H9 (cell line): Measurements from ENCODE around the gene TMEM164. TPM values are rescaled to one million over a fixed set of nuclear protein-coding genes. Genes with fewer than 3 reads are reported as not detected.
A peak's percentile ranks its signal among the peaks of the same experiment; 100 is the strongest.

Experiments
- DNase-seq: peaks from one replicate; pipeline ENCODE4 v3.0.0-alpha.2; 2017
- H2AFZ ChIP-seq: one replicate; pipeline ENCODE4 v1.6.1; 2013; ENCODE audit warnings: mild to moderate bottlenecking, low read length, control low read depth, moderate library complexity
- H2AK5ac ChIP-seq: 2 replicates; pipeline ENCODE4 v1.6.1; 2013; ENCODE audit warnings: low read length, control low read depth, mixed read lengths; ENCODE audit not compliant: insufficient read length
- H2BK120ac ChIP-seq: one replicate; pipeline ENCODE4 v1.6.1; 2013; ENCODE audit warnings: low read depth, mild to moderate bottlenecking, low read length, control low read depth, inconsistent platforms; ENCODE audit not compliant: poor library complexity, severe bottlenecking
- H2BK12ac ChIP-seq: 2 replicates; pipeline ENCODE4 v1.6.1; 2013; ENCODE audit warnings: low read length, control low read depth, mixed read lengths, low read depth; ENCODE audit not compliant: insufficient read length
- H2BK15ac ChIP-seq: 2 replicates; pipeline ENCODE4 v1.6.1; 2013; ENCODE audit warnings: low read depth, low read length, control low read depth
- H2BK20ac ChIP-seq: one replicate; pipeline ENCODE4 v1.6.1; 2013; ENCODE audit warnings: low read depth, mild to moderate bottlenecking, low read length, control low read depth, inconsistent platforms; ENCODE audit not compliant: poor library complexity, severe bottlenecking
- H2BK5ac ChIP-seq: 2 replicates; pipeline ENCODE4 v1.6.1; 2013; ENCODE audit warnings: low read length, control low read depth, mixed read lengths; ENCODE audit not compliant: insufficient read length
- H3K14ac ChIP-seq: 2 replicates; pipeline ENCODE4 v1.6.1; 2013; ENCODE audit warnings: low read length, control low read depth; ENCODE audit not compliant: insufficient read depth
- H3K18ac ChIP-seq: 2 replicates; pipeline ENCODE4 v1.6.1; 2013; ENCODE audit warnings: low read depth, mild to moderate bottlenecking, mixed read lengths, low read length, control low read depth; ENCODE audit not compliant: insufficient read length
- H3K23ac ChIP-seq: 2 replicates; pipeline ENCODE4 v1.6.1; 2013; ENCODE audit warnings: low read length, control low read depth, mixed read lengths, low read depth; ENCODE audit not compliant: insufficient read length
- H3K23me2 ChIP-seq: 2 replicates; pipeline ENCODE4 v1.6.1; 2013; ENCODE audit warnings: low read depth, mild to moderate bottlenecking, mixed read lengths, low read length, control low read depth; ENCODE audit not compliant: insufficient read length, poor library complexity, severe bottlenecking
- H3K27ac ChIP-seq: 2 replicates; pipeline ENCODE4 v1.5.1; 2013; ENCODE audit warnings: low read length, control low read depth, mixed read lengths, low read depth; ENCODE audit not compliant: insufficient read length
- H3K27me3 ChIP-seq: 2 replicates; pipeline ENCODE4 v1.6.1; 2013; ENCODE audit warnings: low read length, control low read depth, inconsistent platforms; ENCODE audit not compliant: insufficient read depth
- H3K4ac ChIP-seq: 2 replicates; pipeline ENCODE4 v1.6.1; 2013; ENCODE audit warnings: low read depth, mild to moderate bottlenecking, control low read depth, inconsistent platforms, low read length, moderate library complexity
- H3K4me1 ChIP-seq: 2 replicates; pipeline ENCODE4 v1.6.1; 2013; ENCODE audit warnings: low read length, control low read depth, inconsistent platforms; ENCODE audit not compliant: insufficient read depth
- H3K4me2 ChIP-seq: 2 replicates; pipeline ENCODE4 v1.6.1; 2013; ENCODE audit warnings: low read length, control low read depth, mixed read lengths; ENCODE audit not compliant: insufficient read length, insufficient read depth
- H3K56ac ChIP-seq: 2 replicates; pipeline ENCODE4 v1.6.1; 2013; ENCODE audit warnings: low read depth, mild to moderate bottlenecking, mixed read lengths, low read length, control low read depth; ENCODE audit not compliant: insufficient read length
- H3K79me1 ChIP-seq: 2 replicates; pipeline ENCODE4 v1.6.1; 2013; ENCODE audit warnings: low read depth, mild to moderate bottlenecking, moderate library complexity, low read length, control low read depth, inconsistent platforms; ENCODE audit not compliant: insufficient read depth, poor library complexity, severe bottlenecking
- H3K79me2 ChIP-seq: 2 replicates; pipeline ENCODE4 v1.6.1; 2013; ENCODE audit warnings: low read length, control low read depth, inconsistent platforms; ENCODE audit not compliant: insufficient read depth
- H3K9ac ChIP-seq: 2 replicates; pipeline ENCODE4 v1.6.1; 2013; ENCODE audit warnings: low read length, control low read depth, mixed read lengths; ENCODE audit not compliant: insufficient read length; ENCODE audit errors: extremely low read depth
- H3K9me3 ChIP-seq: one replicate; pipeline ENCODE4 v1.6.1; 2013; ENCODE audit warnings: low read depth, low read length, inconsistent platforms; ENCODE audit not compliant: control insufficient read depth
- H3T11ph ChIP-seq: one replicate; pipeline ENCODE4 v1.6.1; 2013; ENCODE audit warnings: mild to moderate bottlenecking, low read length, control low read depth, inconsistent platforms
- H4K20me1 ChIP-seq: one replicate; pipeline ENCODE4 v1.6.1; 2013; ENCODE audit not compliant: control insufficient read depth, insufficient read length, insufficient read depth
- H4K5ac ChIP-seq: 2 replicates; pipeline ENCODE4 v1.6.1; 2013; ENCODE audit warnings: low read depth, mild to moderate bottlenecking, mixed read lengths, low read length, control low read depth; ENCODE audit not compliant: insufficient read length
- H4K8ac ChIP-seq: replicated peaks from 2 replicates; pipeline ENCODE4 v1.6.1; 2013; ENCODE audit warnings: low read length, control low read depth, mixed read lengths, low read depth; ENCODE audit not compliant: insufficient read length
- H4K91ac ChIP-seq: 2 replicates; pipeline ENCODE4 v1.6.1; 2013; ENCODE audit warnings: low read depth, mild to moderate bottlenecking, moderate library complexity, mixed read lengths, low read length, control low read depth; ENCODE audit not compliant: insufficient read length
- H3K27ac Mint-ChIP-seq, 3 experiments: 2 replicates in 2 of 3; 3 replicates in 1 of 3; pipeline ENCODE4 v1.8.0; 2020 to 2021; ENCODE audit warnings: mixed read lengths in 3 of 3, mild to moderate bottlenecking in 1 of 3, moderate library complexity in 1 of 3
- H3K27me3 Mint-ChIP-seq: 2 replicates; pipeline ENCODE4 v1.8.0; 2021; ENCODE audit warnings: low read depth, mild to moderate bottlenecking, moderate library complexity, mixed read lengths
- H3K36me3 Mint-ChIP-seq, 3 experiments: 2 replicates in 2 of 3; 3 replicates in 1 of 3; pipeline ENCODE4 v1.8.0; 2020 to 2021; ENCODE audit warnings: low read depth in 3 of 3, mixed read lengths in 3 of 3; ENCODE audit not compliant: insufficient read depth in 1 of 3
- H3K4me1 Mint-ChIP-seq, 2 experiments: 2 replicates each; pipeline ENCODE4 v1.8.0; 2020; ENCODE audit warnings: mixed read lengths in 2 of 2
- H3K4me3 Mint-ChIP-seq, 2 experiments: 2 replicates in 1 of 2; 3 replicates in 1 of 2; pipeline ENCODE4 v1.8.0; 2020 to 2021; ENCODE audit warnings: mild to moderate bottlenecking in 2 of 2, mixed read lengths in 2 of 2, moderate library complexity in 1 of 2
- H3K9me3 Mint-ChIP-seq, 2 experiments: 2 replicates in 1 of 2; 3 replicates in 1 of 2; pipeline ENCODE4 v1.8.0; 2020; ENCODE audit warnings: mild to moderate bottlenecking in 2 of 2, mixed read lengths in 2 of 2, moderate library complexity in 1 of 2
- CTCF ChIP-seq: fragments of 200-600 bp; sonication (generic); conservative IDR thresholded peaks from 3 replicates; pipeline ENCODE4 v1.8.0; 2021; ENCODE audit warnings: antibody characterized with exemption, mild to moderate bottlenecking
- WGBS: extraction: QIAGEN DNeasy Blood & Tissue Kit; methylation state at CpG from one replicate; pipeline ENCODE4 v1.1.7; 2013; ENCODE audit warnings: missing lambda C conversion rate, low lambda C conversion rate, mixed read lengths; ENCODE audit not compliant: insufficient read length; ENCODE audit errors: extremely low coverage; 5-methylcytosine and 5-hydroxymethylcytosine counted together
- total RNA-seq: library from RNA; stranded (reverse); gene quantifications from 2 replicates; pipeline ENCODE4 v1.2.1, GENCODE V29; 2021

Gene TMEM164
- total RNA-seq, 1 experiment from 2014 or later: 30.4 TPM

- no peak overlapping the region for H2BK120ac ChIP-seq
- Mint-ChIP-seq H3K27ac (no peak overlapping the region), H3K36me3 (peaks cover 7 to 16% (median 7%) of the 10 kb centered on the region in 3 experiments; a peak in 6 of 7 replicates), H3K4me3 (no peak overlapping the region), H3K4me1 (peaks cover 20 to 26% of the 10 kb centered on the region in 2 experiments), H3K27me3 (no peaks in the 10 kb centered on the region), H3K9me3 (peaks cover 6 to 7% of the 10 kb centered on the region in 2 experiments; a peak in 4 of 5 replicates)
- H2AFZ ChIP-seq: no peak overlapping the region
- H3K79me2 ChIP-seq: no peaks in the 10 kb centered on the region
- H3K4me1 ChIP-seq: peaks cover 4% of the 10 kb centered on the region; the same call in 1 of the 2 replicates
- H4K20me1 ChIP-seq: no peaks in the 10 kb centered on the region
- no peak overlapping the region for H2BK15ac ChIP-seq
- no peak overlapping the region for H3K27ac ChIP-seq
- H3K18ac ChIP-seq: no peak overlapping the region
- H3K79me1 ChIP-seq: no peaks in the 10 kb centered on the region
- no peak overlapping the region for H2BK12ac ChIP-seq
- H3K23me2 ChIP-seq: no peaks in the 10 kb centered on the region
- no peak overlapping the region for H2AK5ac ChIP-seq
- no peak for DNase-seq
- no peaks in the 10 kb centered on the region for H3K27me3 ChIP-seq
- no peak overlapping the region for H3T11ph ChIP-seq
- H2BK5ac ChIP-seq: no peak overlapping the region
- WGBS: no CpG with 5 or more reads among the region's 2 CpGs
- no peak for TF ChIP-seq CTCF
- no peak overlapping the region for H2BK20ac ChIP-seq
- H3K4me2 ChIP-seq: no peak overlapping the region
- no peak overlapping the region for H4K8ac ChIP-seq
- H3K9ac ChIP-seq: no peak overlapping the region
- no peak overlapping the region for H3K14ac ChIP-seq
- H3K23ac ChIP-seq: no peak overlapping the region
- H3K9me3 ChIP-seq: no peaks in the 10 kb centered on the region
- peak overlapping the region; percentile 26 for H3K56ac ChIP-seq
- no peak overlapping the region for H4K91ac ChIP-seq
- H4K5ac ChIP-seq: no peak overlapping the region
- H3K4ac ChIP-seq: no peak overlapping the region
Observed at GRCh38 chrX:110183314-110183713, 180.4 kb downstream of the TMEM164 start.
